Esophagus muscularis mucosa (tissue), 3 donors: ENCODE measurements around the gene ANO4.

Source experiments
- CTCF ChIP-seq, 3 experiments: fragments of 200-600 bp in 2 of 3; fragments of 450-650 bp in 1 of 3; sonication (generic) in 2 of 3; IDR thresholded peaks; one replicate each; pipeline ENCODE4 v1.5.1; 2017 to 2019; ENCODE audit warnings: antibody characterized with exemption in 3 of 3, mild to moderate bottlenecking in 2 of 3, moderate library complexity in 1 of 3
- POLR2A ChIP-seq: fragments of 450-650 bp; IDR thresholded peaks from one replicate; pipeline ENCODE4 v1.6.1; 2017; ENCODE audit warnings: antibody characterized with exemption, moderate library complexity, mild to moderate bottlenecking, low read depth

GRCh38 chr12:100913872-100914592 is 119.5 kb downstream of the ANO4 start:
- TF ChIP-seq POLR2A (no peak), CTCF (IDR thresholded peaks at IDR 0.05) (no peak)
